Measurements from ENCODE around the gene PHAX.

- TF ChIP-seq SPI1 (IDR thresholded peaks at IDR 0.05; ENCODE audit: low read depth, low read length) (no peak), TAF1 (IDR thresholded peaks at IDR 0.05; ENCODE audit: low read depth, low read length) (no peak), POLR2AphosphoS5 (IDR thresholded peaks at IDR 0.05; ENCODE audit: low read depth, low read length) (no peak)
Measured at GRCh38 chr5:126603402-126603991, 2.8 kb downstream of the PHAX start.

Measured in GM12891 (cell line).